Esophagus squamous epithelium (tissue), 5 donors: ENCODE measurements around the gene ZMYND15. TPM values are rescaled to one million over a fixed set of nuclear protein-coding genes. Genes with fewer than 3 reads are reported as not detected.

Experiments
- DNase-seq: peaks from one replicate; lab custom pipeline; 2025; lab: John Stamatoyannopoulos, UW
- H3K27ac ChIP-seq, 4 donors: fragments of 200-600 bp; sonication (generic); one replicate each; pipeline ENCODE4 v1.5.1; 2016 to 2019; ENCODE audit warnings: mild to moderate bottlenecking in 1 of 4
- H3K27me3 ChIP-seq, 4 donors: fragments of 200-600 bp; sonication (generic); 1 replicate in 3 of 4; 2 replicates in 1 of 4; pipeline versions ENCODE4 v1.5.1 to v1.6.0; 2017 to 2021; ENCODE audit warnings: antibody characterized with exemption in 1 of 4
- H3K36me3 ChIP-seq, 3 donors: fragments of 200-600 bp; sonication (generic); one replicate each; pipeline ENCODE4 v1.5.1; 2016 to 2019
- H3K4me1 ChIP-seq, 3 donors: fragments of 200-600 bp; sonication (generic); one replicate each; pipeline ENCODE4 v1.5.1; 2017 to 2019
- H3K4me3 ChIP-seq, 4 donors: fragments of 200-600 bp; sonication (generic); 1 replicate in 3 of 4; 2 replicates in 1 of 4; pipeline ENCODE4 v1.5.1; 2016 to 2019; ENCODE audit warnings: mild to moderate bottlenecking in 2 of 4, moderate library complexity in 1 of 4
- H3K9me3 ChIP-seq, 3 donors: fragments of 200-600 bp; sonication (generic); one replicate each; pipeline ENCODE4 v1.5.1; 2016 to 2019
- POLR2A ChIP-seq, 4 donors: fragments of 450-650 bp; IDR thresholded peaks; one replicate each; pipeline ENCODE4 v1.6.1; 2017; ENCODE audit warnings: antibody characterized with exemption in 4 of 4, mild to moderate bottlenecking in 4 of 4, moderate library complexity in 3 of 4
- WGBS, 2 donors: methylation state at CpG; one replicate each; pipeline ENCODE4 v1.1.5; 2018; 5-methylcytosine and 5-hydroxymethylcytosine counted together
- intact Hi-C: fragments of 100-400 bp; cut with DNase I; formaldehyde crosslinking; loops from one replicate; pipeline ENCODE4 v1.15.0; 2022
- total RNA-seq, 4 donors: library from RNA; depleted of rRNA; stranded (reverse); fragments of >200 nt; gene quantifications; one replicate each; pipeline ENCODE4 v1.1.0, GENCODE V29; 2016
- TF ChIP-seq, protein P1 (sequence below), 6 experiments: fragments of 450-650 bp in 4 of 6; fragments of 200-600 bp in 2 of 6; sonication (generic) in 2 of 6; IDR thresholded peaks; one replicate each; pipeline ENCODE4 v1.5.1; 2016 to 2019; ENCODE audit warnings: antibody characterized with exemption in 6 of 6, mild to moderate bottlenecking in 4 of 6, moderate library complexity in 4 of 6
- donor health status: DM: yes; HTN: yes; CAD: no.

Gene ZMYND15
- total RNA-seq, 4 donors from 2014 or later, result 1.1 to 1.7 TPM; not detected in 2

DNA sequence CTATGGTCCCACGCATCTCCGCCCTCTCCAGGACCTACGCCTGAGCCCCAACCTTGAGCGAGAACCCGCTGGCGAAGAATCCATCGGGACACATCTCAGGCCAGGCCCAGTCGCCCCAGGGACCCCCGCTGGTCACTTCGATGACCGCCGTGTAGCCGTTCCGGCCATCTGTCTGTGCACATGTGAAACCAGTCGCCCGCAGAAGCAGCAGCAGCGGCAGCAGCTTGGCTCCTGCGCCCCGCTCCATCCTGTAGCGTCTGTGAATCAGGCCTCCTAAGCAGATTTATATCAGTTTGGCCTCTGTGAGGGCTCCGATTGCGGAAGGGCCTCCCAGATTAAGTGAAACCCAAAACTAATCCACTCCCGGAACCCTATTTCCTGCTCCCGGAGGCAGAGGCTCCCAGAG lies 46.5 kb downstream of the ZMYND15 start, which contains the start of gene VMO1:
Gene VMO1, minus strand, starts transcription at position 259 of the 406 bp plus-strand sequence. Its CDS starts 12 bp downstream, at position 247.
- 0 to 8% methylated on average over 2 to 4 of the region's 24 CpGs for WGBS, 2 donors
- Histone ChIP-seq H3K4me3 (peak within 1 kb of the TSS in 3 of 4 donors; percentile 5 to 44 (median 32)), H3K27ac (peak within 1 kb of the TSS in 1 of 4 donors; percentile 7), H3K4me1 (peaks cover 21 to 55% (median 32%) of the 10 kb centered on the region in 3 donors), H3K9me3 (no peaks in the 10 kb centered on the region), H3K27me3 (peaks cover 0 to 53% (median 0%) of the 10 kb centered on the region in 4 donors), H3K36me3 (no peaks in the 10 kb centered on the region)
- intact Hi-C loops, result loop anchor here (5.0 kb wide), 2 partner anchors 49 to 101 kb away; partner anchors contain the start of genes CXCL16 and ZMYND15
- TF ChIP-seq POLR2A (IDR thresholded peaks at IDR 0.05), result no peak
- TF ChIP-seq, protein P1, sequence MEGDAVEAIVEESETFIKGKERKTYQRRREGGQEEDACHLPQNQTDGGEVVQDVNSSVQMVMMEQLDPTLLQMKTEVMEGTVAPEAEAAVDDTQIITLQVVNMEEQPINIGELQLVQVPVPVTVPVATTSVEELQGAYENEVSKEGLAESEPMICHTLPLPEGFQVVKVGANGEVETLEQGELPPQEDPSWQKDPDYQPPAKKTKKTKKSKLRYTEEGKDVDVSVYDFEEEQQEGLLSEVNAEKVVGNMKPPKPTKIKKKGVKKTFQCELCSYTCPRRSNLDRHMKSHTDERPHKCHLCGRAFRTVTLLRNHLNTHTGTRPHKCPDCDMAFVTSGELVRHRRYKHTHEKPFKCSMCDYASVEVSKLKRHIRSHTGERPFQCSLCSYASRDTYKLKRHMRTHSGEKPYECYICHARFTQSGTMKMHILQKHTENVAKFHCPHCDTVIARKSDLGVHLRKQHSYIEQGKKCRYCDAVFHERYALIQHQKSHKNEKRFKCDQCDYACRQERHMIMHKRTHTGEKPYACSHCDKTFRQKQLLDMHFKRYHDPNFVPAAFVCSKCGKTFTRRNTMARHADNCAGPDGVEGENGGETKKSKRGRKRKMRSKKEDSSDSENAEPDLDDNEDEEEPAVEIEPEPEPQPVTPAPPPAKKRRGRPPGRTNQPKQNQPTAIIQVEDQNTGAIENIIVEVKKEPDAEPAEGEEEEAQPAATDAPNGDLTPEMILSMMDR (IDR thresholded peaks at IDR 0.05), result no peak
- no peak for DNase-seq

DNA sequence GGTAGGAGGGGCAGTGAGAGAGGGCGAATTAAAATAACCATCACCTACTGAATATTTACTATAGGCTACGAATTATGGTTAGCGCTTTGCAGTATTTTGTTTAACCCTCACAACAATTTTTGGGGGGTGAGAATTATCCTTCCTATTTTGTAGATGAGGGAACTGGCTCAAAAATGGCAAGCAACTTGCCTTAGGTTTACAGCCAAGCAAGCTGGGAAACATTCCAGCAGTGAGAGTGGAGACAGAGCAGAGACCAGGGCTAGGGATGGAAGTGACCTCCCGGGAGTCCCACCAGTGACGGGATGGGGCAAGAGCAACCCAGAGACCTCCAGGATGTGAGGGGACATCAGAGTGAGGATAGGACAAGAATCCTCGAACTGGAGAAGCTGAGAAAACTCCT lies 46.9 kb downstream of the ZMYND15 start:
- no peak for DNase-seq
- peak overlapping the region in 1 of 4 donors; percentile 7 for H3K27ac ChIP-seq
- TF ChIP-seq POLR2A (IDR thresholded peaks at IDR 0.05), result no peak
- TF ChIP-seq, protein P1 (IDR thresholded peaks at IDR 0.05), result no peak
- intact Hi-C loops, result loop anchor here (5.0 kb wide), 2 partner anchors 49 to 101 kb away; partner anchors contain the start of genes CXCL16 and ZMYND15
- peak overlapping the region in 3 of 4 donors; percentile 5 to 44 (median 32) for H3K4me3 ChIP-seq
- H3K4me1 ChIP-seq, result peaks cover 21 to 58% (median 32%) of the 10 kb centered on the region in 3 donors
- H3K9me3 ChIP-seq, result no peaks in the 10 kb centered on the region
- no peaks in the 10 kb centered on the region for H3K36me3 ChIP-seq
- peaks cover 0 to 49% (median 0%) of the 10 kb centered on the region in 4 donors for H3K27me3 ChIP-seq
- 27 to 37% methylated on average over 6 of the region's 6 CpGs for WGBS, 2 donors

DNA sequence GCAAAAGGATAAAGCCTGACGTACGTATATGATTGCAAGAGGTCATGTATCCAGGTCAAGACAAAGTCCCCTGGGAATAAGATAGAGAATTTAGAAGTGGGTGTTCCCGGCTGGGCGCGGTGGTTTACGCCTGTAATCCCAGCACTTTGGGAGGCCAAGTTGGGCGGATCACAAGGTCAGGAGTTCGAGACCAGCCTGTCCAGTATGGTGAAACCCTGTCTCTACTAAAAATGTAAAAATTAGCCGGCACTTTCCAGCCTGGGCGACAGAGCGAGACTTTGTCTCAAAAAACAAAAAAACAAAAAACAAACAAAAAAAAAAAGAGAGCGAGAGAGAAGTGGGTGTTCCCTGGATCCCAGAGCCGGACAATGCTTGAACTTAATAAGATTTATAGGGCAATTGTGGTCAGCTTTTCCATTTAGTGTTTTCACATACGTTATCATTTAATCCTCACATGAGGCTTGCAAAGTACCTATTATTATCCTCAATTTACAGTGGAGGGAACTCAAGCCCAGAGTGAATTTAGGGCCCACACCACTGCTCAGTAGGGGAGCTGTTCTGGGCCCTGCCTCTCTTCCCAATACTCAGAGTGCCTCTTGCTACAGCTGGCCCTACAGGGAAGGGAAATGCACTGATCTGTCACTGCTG lies 48.6 kb downstream of the ZMYND15 start:
- Histone ChIP-seq H3K4me3 (peak overlapping the region in 3 of 4 donors; percentile 44 to 89 (median 62)), H3K36me3 (no peaks in the 10 kb centered on the region), H3K4me1 (peaks cover 21 to 58% (median 32%) of the 10 kb centered on the region in 3 donors), H3K27ac (peak overlapping the region in 3 of 4 donors; percentile 95 to 97 (median 96)), H3K9me3 (no peaks in the 10 kb centered on the region), H3K27me3 (peaks cover 0 to 32% (median 0%) of the 10 kb centered on the region in 4 donors)
- no peak for DNase-seq
- 71 to 84% methylated on average over 14 of the region's 14 CpGs for WGBS, 2 donors
- intact Hi-C loops, result loop anchor here (5.0 kb wide), 2 partner anchors 51 to 99 kb away; partner anchors contain the start of genes CXCL16 and ZMYND15
- TF ChIP-seq, protein P1 (IDR thresholded peaks at IDR 0.05), result peak in 1 of 6 experiments; percentile 17
- TF ChIP-seq POLR2A (IDR thresholded peaks at IDR 0.05), result no peak

- Histone ChIP-seq H3K4me1 (peaks cover 21 to 58% (median 32%) of the 10 kb centered on the region in 3 donors), H3K9me3 (no peaks in the 10 kb centered on the region), H3K4me3 (peak within 1 kb of the TSS; percentile 44 to 89 (median 67)), H3K27ac (peak within 1 kb of the TSS; percentile 95 to 99 (median 96)), H3K27me3 (peaks cover 0 to 24% (median 0%) of the 10 kb centered on the region in 4 donors), H3K36me3 (no peaks in the 10 kb centered on the region)
- whole genome bisulfite sequencing, 2 donors, result 8 to 37% methylated on average over 5 to 12 of the region's 62 CpGs
- no peak for TF ChIP-seq POLR2A (IDR thresholded peaks at IDR 0.05)
- TF ChIP-seq, protein P1 (IDR thresholded peaks at IDR 0.05), result no peak
- intact Hi-C loops, result loop anchor here (5.0 kb wide), 2 partner anchors 52 to 98 kb away; partner anchors contain the start of genes CXCL16 and ZMYND15
- no peak for DNase-seq
Observed at GRCh38 chr17:4788807-4789700, 49.4 kb downstream of the ZMYND15 start, which contains the start of gene GLTPD2. TSS of gene GLTPD2 (plus strand) at chr17:4788964. CDS start at chr17:4789012, 48 bp downstream.
